Lung (tissue), 12 donors: Measurements from ENCODE around the gene CAMK1. TPM values are rescaled to one million over a fixed set of nuclear protein-coding genes. Genes with fewer than 3 reads are reported as not detected.
"Not testable (repeated sequence)": the region's sequence is repeated elsewhere in the genome, so short reads cannot be mapped to it uniquely, and the experiment has no call there.

ENCODE experiments used
- ATAC-seq: fragments of 200-7000 bp; cut with Tn5 transposase; one replicate; pipeline ENCODE4 v1.9.1; 2020; ENCODE audit warnings: moderate number of reproducible peaks; ENCODE audit not compliant: insufficient read depth, low FRiP score
- DNase-seq, 3 donors: peaks; one replicate each; pipeline ENCODE4 v3.0.0-alpha.2; 2013 to 2017
- H3K27ac ChIP-seq, 2 donors: one replicate each; pipeline ENCODE4 v1.5.1; 2013; ENCODE audit warnings: mild to moderate bottlenecking in 2 of 2, moderate library complexity in 2 of 2, control low read depth in 1 of 2, inconsistent platforms in 1 of 2, low read depth in 1 of 2, low read length in 1 of 2
- H3K27me3 ChIP-seq, 3 donors: one replicate each; pipeline ENCODE4 v1.5.1; 2013; ENCODE audit warnings: low read length in 2 of 3; ENCODE audit not compliant: control insufficient read depth in 3 of 3, insufficient read depth in 3 of 3
- H3K36me3 ChIP-seq, 4 donors: one replicate each; pipeline ENCODE4 v1.5.1; 2013; ENCODE audit warnings: low read length in 4 of 4, mild to moderate bottlenecking in 1 of 4, moderate library complexity in 1 of 4; ENCODE audit not compliant: control insufficient read depth in 4 of 4, insufficient read depth in 4 of 4
- H3K4me1 ChIP-seq, 5 donors: one replicate each; pipeline ENCODE4 v1.5.1; 2013; ENCODE audit warnings: low read length in 5 of 5, mild to moderate bottlenecking in 2 of 5, moderate library complexity in 1 of 5; ENCODE audit not compliant: control insufficient read depth in 5 of 5, insufficient read depth in 5 of 5
- H3K4me3 ChIP-seq: one replicate; pipeline ENCODE4 v1.5.1; 2013; ENCODE audit warnings: mild to moderate bottlenecking, control low read depth, moderate library complexity
- H3K9ac ChIP-seq, 2 donors: one replicate each; pipeline ENCODE4 v1.5.1; 2013; ENCODE audit warnings: low read length in 2 of 2, control low read depth in 1 of 2; ENCODE audit not compliant: insufficient read depth in 1 of 2
- H3K9me3 ChIP-seq, 4 donors: one replicate each; pipeline ENCODE4 v1.5.1; 2013; ENCODE audit warnings: low read length in 3 of 4, mild to moderate bottlenecking in 1 of 4, moderate library complexity in 1 of 4; ENCODE audit not compliant: control insufficient read depth in 4 of 4, insufficient read depth in 3 of 4
- WGBS, 2 donors: extraction: QIAGEN DNeasy Blood & Tissue Kit; methylation state at CpG; one replicate each; pipeline ENCODE4 v1.1.7; 2013; 5-methylcytosine and 5-hydroxymethylcytosine counted together
- polyA plus RNA-seq, 2 donors: library from polyadenylated mRNA; stranded (reverse); fragments of 200-250 nt; gene quantifications; one replicate each; pipeline ENCODE4 v1.2.1, GENCODE V29; 2013
- total RNA-seq, 2 donors: library from RNA; depleted of rRNA in 1 of 2; stranded (reverse); fragments of >200 nt in 1 of 2; gene quantifications; one replicate each; pipeline ENCODE4 v1.2.1, GENCODE V29; 2014 to 2021
- TF ChIP-seq, protein P1 (sequence below): IDR thresholded peaks from 2 replicates; pipeline ENCODE4 v1.5.1; 2012; ENCODE audit warnings: mild to moderate bottlenecking; ENCODE audit errors: control extremely low read depth, extremely low read depth
- donor health status: control.
- donor health status: control.
- donor health status: Bipolar disorder and iron deficiency.
- donor health status: healthy.
- donor health status: DM: yes; HTN: yes; CAD: no.

CAMK1 gene
- total and polyA plus RNA-seq, 4 donors = 21.7 to 43.9 (median 32.8) TPM

DNA sequence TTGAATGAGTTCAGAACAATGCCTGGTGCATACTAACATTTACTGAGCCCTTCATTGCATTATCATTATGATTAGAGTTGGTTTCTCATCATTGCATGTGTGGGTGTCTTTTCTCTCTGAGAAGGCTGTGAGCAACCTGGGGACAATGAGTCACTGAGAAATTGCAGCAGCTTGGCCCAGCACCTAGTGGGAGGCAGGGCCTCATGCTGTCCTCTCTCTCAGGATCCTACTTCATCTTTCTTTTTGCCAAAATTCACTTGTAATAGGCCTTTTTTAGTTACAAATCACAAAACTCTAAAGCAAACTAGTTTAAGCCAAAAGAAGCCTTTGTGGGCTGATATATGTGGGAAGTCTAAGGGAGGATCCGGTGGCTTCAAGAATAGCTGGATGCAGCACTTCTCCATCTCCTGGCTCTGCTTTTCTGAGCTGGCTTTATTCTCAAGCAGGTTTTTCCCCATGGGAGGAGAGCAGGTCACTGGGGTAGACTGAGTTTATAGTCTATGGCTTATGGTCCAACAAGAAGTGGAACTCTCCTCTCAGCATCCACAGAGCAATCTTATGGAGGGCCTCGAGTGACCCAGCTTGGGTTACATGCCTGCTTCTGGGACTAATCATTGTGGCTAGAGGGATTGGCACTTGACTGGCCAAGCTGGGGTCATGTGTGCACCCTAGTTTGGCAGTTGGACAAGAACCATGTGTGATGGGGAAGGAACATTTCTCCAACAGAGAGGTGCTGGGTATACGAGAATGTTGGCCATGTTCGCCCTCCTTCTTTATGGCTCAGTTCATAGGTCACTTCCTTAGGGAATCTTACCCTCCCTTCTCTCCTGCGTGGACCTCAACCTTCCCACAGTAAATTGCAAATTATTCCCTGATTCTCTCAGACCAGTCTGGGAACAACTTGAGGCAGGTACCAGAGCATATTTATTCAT is 8.7 kb upstream of the CAMK1 start:
- Histone ChIP-seq H3K9ac (no peak overlapping the region), H3K4me1 (peaks cover 0 to 3% (median 0%) of the 10 kb centered on the region in 5 donors), H3K27me3 (no peaks in the 10 kb centered on the region), H3K9me3 (no peaks in the 10 kb centered on the region), H3K4me3 (no peak overlapping the region), H3K27ac (no peak overlapping the region), H3K36me3 (peaks cover 7 to 16% (median 13%) of the 10 kb centered on the region in 4 donors)
- DNase-seq (no peak), ATAC-seq (peak; percentile 38)
- 82 to 88% methylated on average over 5 of the region's 5 CpGs for WGBS, 2 donors
- TF ChIP-seq, protein P1, sequence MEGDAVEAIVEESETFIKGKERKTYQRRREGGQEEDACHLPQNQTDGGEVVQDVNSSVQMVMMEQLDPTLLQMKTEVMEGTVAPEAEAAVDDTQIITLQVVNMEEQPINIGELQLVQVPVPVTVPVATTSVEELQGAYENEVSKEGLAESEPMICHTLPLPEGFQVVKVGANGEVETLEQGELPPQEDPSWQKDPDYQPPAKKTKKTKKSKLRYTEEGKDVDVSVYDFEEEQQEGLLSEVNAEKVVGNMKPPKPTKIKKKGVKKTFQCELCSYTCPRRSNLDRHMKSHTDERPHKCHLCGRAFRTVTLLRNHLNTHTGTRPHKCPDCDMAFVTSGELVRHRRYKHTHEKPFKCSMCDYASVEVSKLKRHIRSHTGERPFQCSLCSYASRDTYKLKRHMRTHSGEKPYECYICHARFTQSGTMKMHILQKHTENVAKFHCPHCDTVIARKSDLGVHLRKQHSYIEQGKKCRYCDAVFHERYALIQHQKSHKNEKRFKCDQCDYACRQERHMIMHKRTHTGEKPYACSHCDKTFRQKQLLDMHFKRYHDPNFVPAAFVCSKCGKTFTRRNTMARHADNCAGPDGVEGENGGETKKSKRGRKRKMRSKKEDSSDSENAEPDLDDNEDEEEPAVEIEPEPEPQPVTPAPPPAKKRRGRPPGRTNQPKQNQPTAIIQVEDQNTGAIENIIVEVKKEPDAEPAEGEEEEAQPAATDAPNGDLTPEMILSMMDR = no peak

DNA sequence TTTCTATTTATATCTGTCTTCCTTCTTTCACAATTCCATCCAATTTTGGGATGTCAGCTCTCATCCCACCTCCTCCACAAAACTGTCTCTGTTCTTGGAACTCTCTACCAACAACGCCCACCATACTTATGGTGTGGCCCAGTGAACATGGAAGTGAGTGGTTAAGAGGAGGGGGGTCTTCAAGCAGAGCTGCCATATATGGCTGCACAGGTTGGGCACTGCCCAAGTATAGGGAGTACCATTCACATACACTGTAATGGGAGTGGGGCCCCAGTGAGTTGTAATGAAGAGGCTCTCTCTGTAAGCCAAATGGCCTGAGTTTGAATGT is 7.9 kb upstream of the CAMK1 start:
- DNase-seq (no peak), ATAC-seq (no peak)
- Histone ChIP-seq H3K27me3 (no peaks in the 10 kb centered on the region), H3K4me3 (no peak overlapping the region), H3K36me3 (peaks cover 4 to 16% (median 12%) of the 10 kb centered on the region in 4 donors), H3K27ac (no peak overlapping the region), H3K9me3 (no peaks in the 10 kb centered on the region), H3K4me1 (peaks cover 0 to 3% (median 0%) of the 10 kb centered on the region in 5 donors), H3K9ac (no peak overlapping the region)
- TF ChIP-seq, protein P1 = no peak
- 86 to 100% methylated on average over 1 of the region's 1 CpG for WGBS, 2 donors

DNA sequence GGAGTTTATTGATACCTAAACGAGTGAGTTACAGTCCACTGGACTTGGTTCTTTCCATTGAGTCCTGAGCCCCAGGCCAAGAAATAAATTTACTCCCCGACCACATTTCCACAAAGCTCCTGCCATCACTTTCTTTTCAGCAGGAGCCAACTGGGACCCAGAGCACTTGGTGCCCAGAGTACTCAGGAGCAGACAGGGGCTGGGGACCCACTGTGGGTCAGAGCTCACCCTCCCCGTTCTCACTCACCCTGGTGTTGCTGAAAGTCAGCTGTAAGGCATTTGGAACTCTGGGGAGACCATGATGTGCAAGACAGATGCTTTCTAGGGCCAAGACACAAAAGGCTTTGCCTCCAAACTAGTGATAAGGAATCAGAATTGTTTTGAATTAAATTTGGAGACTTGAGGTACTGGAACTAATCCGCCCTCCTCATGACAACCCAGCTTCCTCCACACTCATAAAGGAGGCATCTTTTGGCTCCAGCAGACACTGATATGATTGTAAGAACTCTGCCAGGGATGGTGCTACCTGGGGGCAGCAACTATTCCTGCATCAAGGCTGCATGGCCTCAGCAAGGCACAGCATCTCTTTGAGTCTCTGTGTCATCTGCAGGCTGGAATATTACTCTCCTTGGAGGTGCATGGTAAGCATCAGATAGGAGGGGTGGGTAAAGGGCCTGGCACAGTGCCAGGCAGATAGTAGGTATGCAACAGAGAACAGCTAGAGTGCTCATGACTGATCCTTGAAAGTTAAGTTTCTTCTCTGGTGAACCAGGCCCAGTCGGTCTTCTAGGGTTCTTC is 7.3 kb upstream of the CAMK1 start:
- H3K27ac ChIP-seq = no peak overlapping the region
- WGBS, 2 donors = 65 to 78% methylated on average over 5 of the region's 5 CpGs
- peaks cover 0 to 3% (median 0%) of the 10 kb centered on the region in 5 donors for H3K4me1 ChIP-seq
- DNase-seq (no peak), ATAC-seq (no peak)
- no peak overlapping the region for H3K4me3 ChIP-seq
- no peaks in the 10 kb centered on the region for H3K9me3 ChIP-seq
- no peaks in the 10 kb centered on the region for H3K27me3 ChIP-seq
- peaks cover 0 to 14% (median 9%) of the 10 kb centered on the region in 4 donors for H3K36me3 ChIP-seq
- TF ChIP-seq, protein P1 = no peak
- H3K9ac ChIP-seq = no peak overlapping the region

DNA sequence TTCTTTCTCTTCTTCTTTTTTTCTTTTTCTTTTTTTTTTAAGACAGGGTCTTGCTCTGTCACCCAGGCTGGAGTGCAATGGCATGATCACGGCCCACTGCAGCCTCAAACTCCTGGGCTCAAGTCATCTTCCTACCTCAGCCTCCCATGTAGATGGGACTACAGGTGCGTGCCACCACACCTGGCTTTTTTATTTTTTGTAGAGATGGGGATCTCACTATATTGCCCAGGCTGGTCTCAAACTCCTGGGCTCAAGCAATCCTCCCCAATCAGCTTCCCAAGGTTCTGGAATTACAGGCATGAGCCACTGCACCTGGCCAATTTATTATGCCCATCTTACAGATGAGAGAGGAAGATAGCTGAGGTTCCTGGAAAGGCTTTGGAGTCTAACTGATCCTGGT is 1.3 kb upstream of the CAMK1 start:
- not testable (repeated sequence) for H3K9ac ChIP-seq, H3K27ac ChIP-seq, H3K4me3 ChIP-seq, H3K36me3 ChIP-seq, DNase-seq, H3K9me3 ChIP-seq, ATAC-seq, H3K27me3 ChIP-seq
- peaks cover 0 to 31% (median 5%) of the 10 kb centered on the region in 5 donors for H3K4me1 ChIP-seq
- WGBS, 2 donors = 89 to 95% methylated on average over 2 of the region's 2 CpGs
